Measurements from ENCODE around the gene MIDN.
A peak's percentile ranks its signal among the peaks of the same experiment; 100 is the strongest.

The MIDN gene

GRCh38 chr19:1270854-1271527 lies 22.6 kb downstream of the MIDN start:
- no peak for DNase-seq

GRCh38 chr19:1271528-1272422 lies 23.4 kb downstream of the MIDN start:
- DNase-seq: no peak

GRCh38 chr19:1272423-1273262 lies 24.3 kb downstream of the MIDN start:
- no peak for DNase-seq

- no peak for DNase-seq
Observed at GRCh38 chr19:1273263-1274041, 25.1 kb downstream of the MIDN start.

GRCh38 chr19:1274081-1274851 lies 25.9 kb downstream of the MIDN start:
- no peak for DNase-seq

- no peak for DNase-seq
Observed at GRCh38 chr19:1274852-1275259, 26.5 kb downstream of the MIDN start.

- DNase-seq: peak; percentile 94 to 96
Observed at GRCh38 chr19:1275260-1275975, 27.0 kb downstream of the MIDN start, which contains the start of gene FAM174C. FAM174C (plus strand) TSS chr19:1275530; CDS start chr19:1275550, 20 bp downstream.

GRCh38 chr19:1275976-1276627 lies 27.7 kb downstream of the MIDN start:
- no peak for DNase-seq

- DNase-seq: peak in 1 of 2 experiments; percentile 62
Observed at GRCh38 chr19:1276628-1277022, 28.2 kb downstream of the MIDN start.

GRCh38 chr19:1277061-1277460 lies 28.7 kb downstream of the MIDN start:
- DNase-seq: no peak

- DNase-seq: no peak
Observed at GRCh38 chr19:1278074-1278473, 29.7 kb downstream of the MIDN start.

- no peak for DNase-seq
Observed at GRCh38 chr19:1278713-1279660, 30.6 kb downstream of the MIDN start.

- peak; percentile 89 to 91 for DNase-seq
Observed at GRCh38 chr19:1279782-1280341, 31.5 kb downstream of the MIDN start.

GRCh38 chr19:1280636-1281568 lies 32.5 kb downstream of the MIDN start:
- no peak for DNase-seq

- no peak for DNase-seq
Observed at GRCh38 chr19:1281569-1282287, 33.3 kb downstream of the MIDN start.

GRCh38 chr19:1282588-1283206 lies 34.3 kb downstream of the MIDN start:
- no peak for DNase-seq
